Limb (tissue), 2 donors: Measurements from ENCODE around the gene RPS13.
"Not testable (repeated sequence)": the region's sequence is repeated elsewhere in the genome, so short reads cannot be mapped to it uniquely, and the experiment has no call there.

Experiments
- DNase-seq, 2 donors: peaks; one replicate each; pipeline ENCODE4 v3.0.0-alpha.2; 2016; ENCODE audit errors: extremely low spot score in 2 of 2

The RPS13 gene

GRCh38 chr11:17036666-17037658, 40.5 kb downstream of the RPS13 start:
- no peak for DNase-seq

DNA sequence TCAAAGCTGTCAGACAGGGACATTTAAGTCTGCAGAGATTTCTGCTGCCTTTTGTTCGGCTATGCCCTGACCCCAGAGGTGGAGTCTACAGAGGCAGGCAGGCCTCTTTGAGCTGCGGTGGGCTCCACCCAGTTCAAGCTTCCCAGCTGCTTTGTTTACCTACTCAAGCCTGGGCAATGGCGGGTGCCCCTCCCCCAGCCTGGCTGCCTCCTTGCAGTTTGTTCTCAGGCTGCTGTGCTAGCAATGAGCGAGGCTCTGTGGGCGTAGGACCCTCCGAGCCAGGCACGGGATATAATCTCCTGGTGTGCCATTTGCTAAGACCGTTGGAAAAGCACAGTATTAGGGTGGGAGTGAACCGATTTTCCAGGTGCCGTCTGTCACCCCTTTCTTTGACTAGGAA, 43.4 kb downstream of the RPS13 start:
- DNase-seq, result not testable (repeated sequence)

DNA sequence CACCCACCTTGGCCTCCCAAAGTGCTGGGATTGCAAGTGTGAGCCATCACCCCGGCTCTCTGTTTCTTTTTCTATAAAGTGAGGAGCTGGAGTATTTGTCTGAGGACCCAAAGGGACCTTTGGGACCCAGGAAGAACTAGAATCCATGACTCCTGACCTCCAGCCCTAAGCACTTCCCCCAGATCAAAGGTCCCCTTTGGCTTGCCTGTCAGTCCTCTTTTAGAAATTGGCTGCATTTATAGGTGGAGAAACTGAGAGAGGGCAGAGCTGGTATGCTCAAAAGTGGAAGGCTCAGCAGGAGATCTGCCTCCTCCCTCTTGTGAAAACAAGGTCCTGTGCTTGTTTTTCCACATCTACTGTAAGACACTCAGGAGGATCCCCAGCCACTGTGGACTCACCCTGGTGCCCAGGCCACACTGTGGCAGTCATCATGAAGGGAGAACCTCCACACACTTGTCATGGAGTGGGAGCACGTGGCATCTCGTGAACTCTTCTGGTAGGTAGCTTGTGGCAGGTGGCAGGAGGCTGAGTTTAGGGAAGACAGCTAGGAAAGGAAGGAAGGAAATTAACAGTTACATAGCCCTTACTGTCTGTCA, 50.9 kb downstream of the RPS13 start:
- no peak for DNase-seq

GRCh38 chr11:17024924-17025323, 52.5 kb downstream of the RPS13 start:
- DNase-seq, result no peak
